ENCODE results near the gene SLC35E3.

The SLC35E3 gene

GRCh38 chr12:68771223-68771925, 25.4 kb downstream of the SLC35E3 start:
- no peak for DNase-seq (ENCODE audit: low read depth)

GRCh38 chr12:68772714-68773113, 26.7 kb downstream of the SLC35E3 start:
- DNase-seq (ENCODE audit: low read depth), result no peak

GRCh38 chr12:68773582-68773981, 27.6 kb downstream of the SLC35E3 start:
- no peak for DNase-seq (ENCODE audit: low read depth)

GRCh38 chr12:68775121-68775630, 29.2 kb downstream of the SLC35E3 start:
- no peak for DNase-seq (ENCODE audit: low read depth)

- DNase-seq (ENCODE audit: low read depth), result no peak
Observed at GRCh38 chr12:68776976-68777610, 31.1 kb downstream of the SLC35E3 start.

GRCh38 chr12:68779280-68779679, 33.3 kb downstream of the SLC35E3 start:
- no peak for DNase-seq (ENCODE audit: low read depth)

- no peak for DNase-seq (ENCODE audit: low read depth)
Observed at GRCh38 chr12:68780731-68781130, 34.8 kb downstream of the SLC35E3 start.

GRCh38 chr12:68781728-68782127, 35.8 kb downstream of the SLC35E3 start:
- DNase-seq (ENCODE audit: low read depth), result no peak

GRCh38 chr12:68784015-68784414, 38.0 kb downstream of the SLC35E3 start:
- no peak for DNase-seq (ENCODE audit: low read depth)

- DNase-seq (ENCODE audit: low read depth), result no peak
Observed at GRCh38 chr12:68785358-68785757, 39.4 kb downstream of the SLC35E3 start.

- DNase-seq (ENCODE audit: low read depth), result no peak
Observed at GRCh38 chr12:68785823-68786222, 39.8 kb downstream of the SLC35E3 start.

GRCh38 chr12:68786929-68787328, 41.0 kb downstream of the SLC35E3 start:
- no peak for DNase-seq (ENCODE audit: low read depth)

GRCh38 chr12:68788554-68789143, 42.7 kb downstream of the SLC35E3 start:
- DNase-seq (ENCODE audit: low read depth), result no peak

GRCh38 chr12:68789144-68789878, 43.3 kb downstream of the SLC35E3 start:
- DNase-seq (ENCODE audit: low read depth), result no peak

- DNase-seq (ENCODE audit: low read depth), result no peak
Observed at GRCh38 chr12:68790081-68790951, 44.3 kb downstream of the SLC35E3 start.

- no peak for DNase-seq (ENCODE audit: low read depth)
Observed at GRCh38 chr12:68790952-68791234, 44.9 kb downstream of the SLC35E3 start.

- no peak for DNase-seq (ENCODE audit: low read depth)
Observed at GRCh38 chr12:68791897-68792481, 46.0 kb downstream of the SLC35E3 start.

- peak; percentile 17 for DNase-seq (ENCODE audit: low read depth)
Observed at GRCh38 chr12:68792952-68793351, 47.0 kb downstream of the SLC35E3 start.

- DNase-seq (ENCODE audit: low read depth), result no peak
Observed at GRCh38 chr12:68793436-68793835, 47.5 kb downstream of the SLC35E3 start.

GRCh38 chr12:68793975-68794652, 48.1 kb downstream of the SLC35E3 start:
- DNase-seq (ENCODE audit: low read depth), result no peak

Measured in HS-27A (cell line).